Cerebellar nuclear complex (tissue), 1 donor: ENCODE results near the gene QSER1.
"Not testable (repeated sequence)": the region's sequence is repeated elsewhere in the genome, so short reads cannot be mapped to it uniquely, and the experiment has no call there.

Experiments
- DNase-seq, 2 experiments: peaks; one replicate each; lab custom pipeline; 2025; lab: John Stamatoyannopoulos, UW

Gene QSER1

GRCh38 chr11:32892355-32893092, at the start of gene QSER1:
TSS of gene QSER1 (plus strand) at chr11:32892811. CDS start at chr11:32893126, 315 bp downstream.
- DNase-seq, result peak in 1 of 2 experiments; percentile 5

DNA sequence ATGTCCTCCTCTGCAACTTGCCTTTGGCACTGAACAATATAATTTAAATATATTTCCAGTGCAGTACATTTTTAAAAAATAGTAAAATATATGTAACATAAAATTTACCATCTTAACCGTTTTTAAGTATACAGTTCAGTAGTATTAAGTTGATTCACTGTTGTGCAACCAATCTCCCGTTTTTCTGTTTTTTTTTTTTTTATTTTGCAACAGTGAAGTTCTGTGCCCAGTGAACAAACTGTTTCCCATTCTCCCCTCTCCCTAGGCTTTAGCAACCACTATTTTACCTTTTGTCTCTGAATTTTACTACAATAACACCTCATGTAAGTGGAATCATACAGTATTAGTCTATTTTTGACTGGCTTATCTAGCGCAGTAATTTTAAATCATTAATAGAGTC, 49.1 kb upstream of the QSER1 start:
- DNase-seq, result no peak

DNA sequence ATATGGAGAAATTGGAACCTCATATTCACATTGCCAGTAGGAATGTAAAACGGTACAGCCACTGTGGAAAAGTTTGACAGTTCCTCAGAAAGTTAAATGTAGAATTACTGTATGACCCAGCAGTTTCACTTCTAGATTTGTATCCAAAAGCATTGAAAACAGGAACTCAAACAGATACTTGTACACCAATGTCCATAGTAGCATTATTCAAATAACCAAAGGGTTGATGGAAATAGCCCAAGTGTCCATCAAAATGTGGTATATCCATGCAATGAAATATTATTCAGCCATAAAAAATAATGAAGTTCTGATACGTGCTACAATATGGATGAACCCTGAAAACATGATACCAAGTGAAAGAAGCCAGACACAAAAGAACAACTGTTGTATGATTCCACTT, 45.1 kb upstream of the QSER1 start:
- DNase-seq, result no peak

DNA sequence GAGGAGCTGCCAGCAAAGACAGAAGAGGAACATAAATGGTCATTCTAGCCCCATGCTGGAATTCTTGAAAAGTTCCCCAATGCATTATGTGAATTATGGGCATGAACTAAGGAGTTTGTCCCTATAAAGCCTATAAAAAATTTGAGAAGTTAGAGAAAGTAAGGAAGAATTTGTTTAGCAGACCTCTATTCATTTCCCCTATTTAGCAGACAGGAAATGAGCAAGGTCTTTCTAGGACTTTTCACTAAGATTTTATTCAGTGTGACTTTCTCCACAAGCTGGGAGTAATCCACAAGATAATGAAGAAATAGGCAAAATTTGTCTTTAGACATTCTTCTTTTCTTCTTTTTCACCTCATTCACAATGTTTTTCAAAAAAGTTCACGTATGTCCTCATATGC, 42.9 kb upstream of the QSER1 start:
- no peak for DNase-seq

DNA sequence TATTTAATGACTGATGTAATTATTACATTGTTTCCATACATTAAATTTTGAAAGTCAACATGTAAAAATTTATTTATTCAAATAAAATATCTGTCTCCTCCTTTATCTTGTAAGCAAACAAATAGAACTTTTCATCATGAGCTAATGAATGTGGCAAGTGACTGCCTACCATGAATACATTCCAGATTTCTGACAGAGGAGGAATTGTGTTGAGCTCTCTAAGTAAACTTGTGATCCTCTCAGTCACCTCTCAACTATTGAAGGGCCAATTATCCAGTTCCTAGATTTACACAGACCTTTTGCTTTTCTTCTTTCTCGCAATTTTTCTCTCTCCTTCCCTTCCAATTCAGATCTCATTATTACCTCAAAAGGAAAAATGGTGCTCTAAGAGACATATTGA, 41.4 kb upstream of the QSER1 start:
- no peak for DNase-seq

DNA sequence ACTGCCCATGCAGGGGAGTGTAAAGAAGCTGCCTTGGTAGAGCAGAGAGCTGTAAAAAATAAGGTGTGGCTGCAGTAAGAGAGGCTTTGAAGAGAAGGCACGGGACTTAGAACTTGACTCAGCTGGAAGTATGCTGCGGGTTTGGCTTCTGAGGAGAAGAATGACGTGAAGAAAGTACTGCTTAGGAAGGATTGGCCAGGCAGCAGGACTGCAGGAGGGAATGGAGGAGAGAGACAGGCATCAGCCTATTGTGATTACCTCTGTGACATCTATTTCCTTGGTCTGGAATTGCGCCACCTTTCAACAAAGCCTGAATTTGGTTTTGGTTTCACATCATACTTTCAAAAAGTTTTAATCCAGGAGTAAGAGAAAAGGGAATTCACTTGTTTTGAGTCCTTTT, 40.4 kb upstream of the QSER1 start:
- no peak for DNase-seq

GRCh38 chr11:32855601-32856000, 37.0 kb upstream of the QSER1 start:
- no peak for DNase-seq

DNA sequence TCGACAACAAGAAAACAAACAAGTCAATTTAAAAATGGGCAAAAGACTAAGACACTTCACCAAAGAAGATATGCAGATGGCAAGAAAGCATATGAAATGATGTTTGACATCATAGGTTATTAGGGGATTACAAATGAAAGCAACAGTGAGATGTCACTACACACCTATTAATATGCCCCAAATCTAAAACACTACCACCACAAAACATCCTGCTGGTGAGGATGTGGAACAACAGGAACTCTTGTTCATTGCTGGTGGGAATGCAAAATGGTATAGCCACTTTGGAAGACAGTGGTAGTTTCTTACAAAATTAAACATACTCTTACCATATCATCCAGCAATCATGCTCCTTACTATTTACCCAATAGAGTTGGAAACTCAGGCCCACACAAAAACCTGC, 33.9 kb upstream of the QSER1 start:
- DNase-seq, result no peak

- no peak for DNase-seq
Observed at GRCh38 chr11:32861850-32862577, 30.6 kb upstream of the QSER1 start.

- no peak for DNase-seq
Observed at GRCh38 chr11:32864555-32864954, 28.1 kb upstream of the QSER1 start.

GRCh38 chr11:32868752-32869151, 23.9 kb upstream of the QSER1 start:
- not testable (repeated sequence) for DNase-seq

DNA sequence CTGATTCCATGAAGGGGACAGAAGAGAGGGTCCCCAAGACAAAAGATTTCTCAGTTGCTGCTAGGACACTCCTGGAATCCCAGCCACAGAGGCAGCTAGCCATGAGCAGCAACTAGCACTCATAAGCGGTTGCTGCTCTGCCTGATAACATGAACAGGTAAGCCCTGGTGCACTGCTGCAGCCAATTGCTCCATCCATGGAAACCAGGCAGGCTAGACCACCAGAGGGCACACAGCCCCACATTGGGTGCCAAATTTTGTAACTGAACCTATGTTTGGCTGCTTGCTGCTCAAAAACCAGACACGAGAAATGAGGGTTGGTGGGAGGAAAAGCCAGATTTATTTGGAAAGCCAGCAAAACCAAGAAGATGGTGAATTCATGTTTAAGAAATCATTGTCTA, 21.9 kb upstream of the QSER1 start:
- DNase-seq, result no peak

DNA sequence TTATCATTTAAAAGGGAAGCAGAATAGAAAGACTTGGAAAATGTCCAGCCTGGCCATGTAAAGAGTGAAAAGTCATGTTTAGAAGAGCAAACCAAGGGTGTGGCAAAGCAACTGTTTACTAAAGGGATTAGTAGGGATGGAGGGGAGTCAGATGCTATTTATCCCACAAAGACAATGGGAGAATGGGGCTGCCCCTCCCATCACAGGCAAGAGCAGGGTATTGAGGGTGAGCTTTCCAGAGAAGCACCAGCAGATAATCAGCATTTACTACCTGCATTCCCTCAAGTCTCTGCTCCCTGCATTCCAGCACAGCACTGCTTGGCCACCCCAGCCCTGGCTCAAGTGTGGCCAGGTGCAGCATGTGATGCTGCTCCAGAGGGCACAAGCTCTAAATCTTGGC, 18.5 kb upstream of the QSER1 start:
- no peak for DNase-seq

GRCh38 chr11:32881286-32881685, 11.3 kb upstream of the QSER1 start:
- no peak for DNase-seq

DNA sequence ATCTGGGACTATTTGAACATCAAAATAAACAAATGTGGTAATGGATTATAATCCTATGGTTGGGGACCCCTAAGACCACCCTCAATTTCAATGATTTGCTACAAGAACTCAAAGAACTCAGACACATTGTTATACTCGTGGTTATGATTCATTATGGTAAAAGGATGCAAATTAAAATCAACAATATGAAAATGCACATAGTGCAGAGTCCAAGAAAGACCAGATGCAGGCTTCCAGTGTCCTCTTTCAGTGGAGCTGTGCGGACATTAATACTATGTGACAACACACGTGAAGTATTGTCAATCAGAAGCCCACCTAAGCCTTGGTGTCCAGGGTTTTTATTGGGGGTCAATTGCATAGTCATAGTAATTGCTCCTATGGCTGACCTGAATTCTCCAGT, 9.2 kb upstream of the QSER1 start:
- DNase-seq, result no peak

DNA sequence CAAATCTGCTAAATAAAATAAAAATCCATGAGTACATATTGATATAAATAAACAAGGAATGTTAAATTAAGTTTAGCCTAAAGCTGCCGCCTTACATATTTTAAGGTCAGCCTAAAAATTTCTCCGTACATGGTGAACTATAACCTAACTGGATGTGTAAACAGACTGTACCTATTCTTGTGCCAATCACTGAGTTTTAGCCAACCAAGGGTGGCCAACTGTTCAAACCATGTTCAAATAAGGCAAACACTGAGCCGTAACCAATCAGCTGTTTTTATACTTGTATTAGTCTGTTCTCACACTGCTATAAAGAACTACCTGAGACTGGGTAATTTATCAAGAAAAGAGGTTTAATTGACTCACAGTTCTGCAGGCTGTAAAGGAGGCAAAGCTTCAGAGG, 8.6 kb upstream of the QSER1 start:
- DNase-seq, result no peak

DNA sequence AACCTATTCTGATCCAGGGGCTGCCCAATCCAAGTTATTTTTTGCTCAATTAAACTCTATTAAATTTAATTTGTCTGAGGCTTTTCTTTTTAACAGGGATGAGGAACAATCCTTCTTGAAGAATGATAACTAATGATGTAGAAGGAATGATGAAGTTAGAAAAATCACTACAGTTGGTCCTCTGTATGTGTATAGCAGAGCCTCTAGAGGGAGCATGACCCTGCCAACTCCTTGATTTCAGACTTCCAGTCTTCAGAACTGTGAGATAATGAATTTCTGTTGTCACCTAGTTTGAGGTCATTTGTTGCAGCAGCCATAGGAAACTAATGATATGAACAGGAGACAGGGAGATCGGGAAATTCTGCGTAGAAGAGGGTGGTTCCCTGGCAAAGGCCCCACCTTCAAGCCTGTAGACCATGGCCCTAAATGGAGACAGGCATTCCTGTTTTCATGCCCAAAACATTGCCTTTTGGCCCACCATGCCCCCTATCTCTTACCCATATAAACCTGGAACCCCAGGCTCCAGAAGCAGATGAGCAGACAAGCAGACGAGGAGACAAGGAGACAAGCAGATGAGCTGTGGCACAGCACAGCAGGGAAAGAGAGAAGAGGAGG, 7.7 kb upstream of the QSER1 start:
- DNase-seq, result no peak

DNA sequence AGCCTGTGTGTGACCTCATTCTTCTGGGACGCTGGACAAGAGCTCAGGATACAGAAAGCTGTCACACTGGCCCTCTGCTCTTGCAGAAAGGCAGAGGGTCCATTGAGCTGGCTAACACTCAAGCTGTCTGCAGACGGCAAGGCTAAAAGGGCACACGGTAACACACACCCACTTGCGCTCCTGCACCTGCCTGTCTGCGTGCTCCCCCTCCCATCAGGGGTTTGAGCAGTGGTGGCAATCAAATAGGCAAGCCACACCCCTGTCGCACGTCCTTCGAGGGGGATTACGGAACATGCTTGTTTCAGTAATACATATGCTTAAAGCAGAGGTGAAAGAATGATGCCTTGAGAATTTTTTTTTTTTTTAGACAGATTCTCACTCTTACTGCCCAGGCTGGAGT, 7.1 kb upstream of the QSER1 start:
- no peak for DNase-seq

DNA sequence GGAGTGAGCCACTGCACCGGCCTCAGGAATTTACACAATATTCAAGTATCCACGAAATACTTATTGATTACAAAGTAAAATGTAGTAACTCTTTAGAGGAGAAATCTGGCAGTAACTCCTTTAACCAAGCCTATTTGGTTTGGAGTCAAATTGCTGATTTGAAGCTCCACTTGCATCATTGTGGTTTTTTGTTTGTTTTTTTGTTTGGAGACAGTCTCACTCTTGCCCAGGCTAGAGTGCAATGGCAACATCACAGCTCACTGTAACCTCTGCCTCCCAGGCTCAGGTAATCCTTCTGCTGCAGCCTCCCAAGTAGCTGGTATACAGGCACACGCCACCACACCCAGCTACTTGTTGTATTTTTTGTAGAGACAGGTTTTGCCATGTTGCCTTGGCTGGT, 6.4 kb upstream of the QSER1 start:
- no peak for DNase-seq

GRCh38 chr11:32887707-32888383, 4.8 kb upstream of the QSER1 start:
- not testable (repeated sequence) for DNase-seq

DNA sequence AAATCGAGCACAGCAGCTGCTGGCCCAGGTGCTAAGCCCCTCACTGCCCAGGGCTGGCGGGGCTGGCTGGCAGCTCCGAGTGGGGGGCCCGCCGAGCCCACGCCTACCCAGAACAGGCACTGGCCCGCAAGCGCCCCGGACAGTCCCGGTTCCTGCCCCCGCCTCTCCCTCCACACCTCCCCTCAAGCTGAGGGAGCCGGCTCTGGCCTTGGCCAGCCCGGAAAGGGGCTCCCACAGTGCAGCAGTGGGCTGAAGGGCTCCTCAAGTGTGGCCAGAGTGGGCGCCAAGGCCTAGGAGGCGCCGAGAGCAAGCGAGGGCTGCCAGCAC, 4.3 kb upstream of the QSER1 start:
- DNase-seq, result not testable (repeated sequence)

DNA sequence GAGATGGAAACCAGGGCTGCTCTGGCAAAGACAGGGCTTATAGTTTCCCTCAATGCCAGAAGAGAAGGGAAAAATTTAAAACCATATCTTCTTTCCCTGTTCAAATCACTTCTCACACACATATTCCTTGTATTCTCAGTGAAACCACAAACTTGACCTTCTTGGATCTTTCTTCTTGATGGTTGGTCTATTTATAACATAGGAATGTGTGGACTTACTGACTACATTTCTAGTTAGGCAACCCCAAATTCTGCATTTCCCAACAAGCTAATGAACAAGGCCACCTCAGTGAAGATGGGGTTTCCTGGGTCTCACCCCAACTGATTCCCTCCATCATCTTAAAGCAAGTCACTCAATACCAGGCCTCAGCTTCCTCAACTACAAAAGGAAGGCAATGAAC, 3.8 kb upstream of the QSER1 start:
- DNase-seq, result no peak
